B cell (primary cell): ENCODE measurements around the gene PLA2G2F.

Source experiments
- EZH2 ChIP-seq: IDR thresholded peaks from 2 replicates; pipeline ENCODE4 v1.6.1; 2012; ENCODE audit warnings: borderline replicate concordance, low read depth, mild to moderate bottlenecking, moderate library complexity, low read length; ENCODE audit not compliant: insufficient read depth, poor library complexity, severe bottlenecking
- TF ChIP-seq, protein P1 (sequence below): fragments of 200-600 bp; IDR thresholded peaks from one replicate; pipeline ENCODE4 v1.8.0; 2022; ENCODE audit warnings: antibody characterized with exemption, mild to moderate bottlenecking

DNA sequence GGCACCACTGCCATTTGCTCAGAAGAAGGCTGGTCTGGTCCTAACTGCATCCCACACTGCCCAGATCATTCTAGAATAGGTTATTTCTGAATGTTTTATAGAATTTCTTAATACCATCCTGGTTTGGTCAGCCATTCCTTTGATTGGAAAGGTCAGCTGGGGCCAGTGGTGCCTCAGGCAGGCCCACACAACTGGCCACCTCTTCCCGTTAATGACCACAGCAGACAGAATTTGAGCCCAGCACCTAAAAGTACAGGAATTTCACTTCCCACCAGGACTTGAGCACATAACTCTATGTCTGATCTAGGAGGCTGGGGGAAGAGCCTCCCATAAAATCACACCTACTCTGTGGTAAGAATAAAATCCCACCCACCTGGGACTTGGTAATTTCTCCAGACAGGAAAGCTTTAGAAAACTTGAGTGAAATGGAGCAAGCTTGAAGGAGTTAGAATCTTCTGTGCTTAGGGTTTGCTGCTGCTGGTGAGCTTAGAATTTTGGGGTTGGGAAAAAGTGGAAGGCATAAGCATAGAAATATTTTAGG, 53.8 kb downstream of the PLA2G2F start:
- no peak for TF ChIP-seq EZH2
- TF ChIP-seq, protein P1, sequence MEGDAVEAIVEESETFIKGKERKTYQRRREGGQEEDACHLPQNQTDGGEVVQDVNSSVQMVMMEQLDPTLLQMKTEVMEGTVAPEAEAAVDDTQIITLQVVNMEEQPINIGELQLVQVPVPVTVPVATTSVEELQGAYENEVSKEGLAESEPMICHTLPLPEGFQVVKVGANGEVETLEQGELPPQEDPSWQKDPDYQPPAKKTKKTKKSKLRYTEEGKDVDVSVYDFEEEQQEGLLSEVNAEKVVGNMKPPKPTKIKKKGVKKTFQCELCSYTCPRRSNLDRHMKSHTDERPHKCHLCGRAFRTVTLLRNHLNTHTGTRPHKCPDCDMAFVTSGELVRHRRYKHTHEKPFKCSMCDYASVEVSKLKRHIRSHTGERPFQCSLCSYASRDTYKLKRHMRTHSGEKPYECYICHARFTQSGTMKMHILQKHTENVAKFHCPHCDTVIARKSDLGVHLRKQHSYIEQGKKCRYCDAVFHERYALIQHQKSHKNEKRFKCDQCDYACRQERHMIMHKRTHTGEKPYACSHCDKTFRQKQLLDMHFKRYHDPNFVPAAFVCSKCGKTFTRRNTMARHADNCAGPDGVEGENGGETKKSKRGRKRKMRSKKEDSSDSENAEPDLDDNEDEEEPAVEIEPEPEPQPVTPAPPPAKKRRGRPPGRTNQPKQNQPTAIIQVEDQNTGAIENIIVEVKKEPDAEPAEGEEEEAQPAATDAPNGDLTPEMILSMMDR = no peak
